ENCODE measurements around the gene CAPN5. TPM values are rescaled to one million over a fixed set of nuclear protein-coding genes. Genes with fewer than 3 reads are reported as not detected.

The CAPN5 gene
- total RNA-seq, 1 experiment from 2014 or later, result 10.4 TPM

DNA sequence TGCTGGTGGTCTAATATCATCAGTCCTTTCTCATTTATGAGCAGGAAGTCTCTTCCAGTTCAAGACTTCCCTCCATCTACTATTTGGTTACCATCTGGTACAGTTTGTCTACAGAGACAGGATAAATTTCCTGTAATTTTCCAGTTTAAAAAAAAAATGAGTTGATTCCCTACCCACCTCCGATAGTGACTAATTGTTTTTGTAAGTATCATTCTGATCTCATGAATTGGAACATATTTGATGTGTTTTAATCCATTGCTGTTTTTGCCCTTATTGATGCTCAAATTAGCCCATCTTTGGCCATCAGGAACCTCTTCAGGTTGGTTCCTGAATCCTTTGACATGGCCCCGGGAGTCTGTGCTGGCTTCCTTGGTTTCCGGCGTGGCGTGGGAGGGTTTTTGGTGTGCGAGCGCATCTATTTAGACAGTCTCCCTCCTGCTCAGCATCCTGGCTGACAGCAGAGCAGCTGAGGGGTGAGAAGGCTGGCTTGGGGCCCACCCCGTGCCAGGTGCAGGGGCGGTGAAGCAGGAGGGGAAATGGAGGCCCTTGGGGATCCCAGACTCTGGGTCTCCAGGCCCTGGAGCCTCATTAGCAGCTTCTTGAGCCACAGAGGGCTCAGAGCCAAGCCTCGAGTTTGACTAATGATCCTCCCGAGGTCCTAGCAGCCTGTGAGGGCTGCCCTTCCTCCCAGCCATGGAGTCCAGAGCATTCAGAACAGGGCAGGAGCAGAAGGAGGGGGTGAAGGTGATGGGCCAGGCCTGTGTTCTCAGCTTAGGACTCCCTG is 42.7 kb downstream of the CAPN5 start:
- no peak for DNase-seq (ENCODE audit: low read depth in 1 of 2, low spot score in 2 of 2)
- peaks cover 23% of the 10 kb centered on the region for H3K4me1 ChIP-seq (replicated peaks)
- no peak overlapping the region for H3K27ac ChIP-seq

DNA sequence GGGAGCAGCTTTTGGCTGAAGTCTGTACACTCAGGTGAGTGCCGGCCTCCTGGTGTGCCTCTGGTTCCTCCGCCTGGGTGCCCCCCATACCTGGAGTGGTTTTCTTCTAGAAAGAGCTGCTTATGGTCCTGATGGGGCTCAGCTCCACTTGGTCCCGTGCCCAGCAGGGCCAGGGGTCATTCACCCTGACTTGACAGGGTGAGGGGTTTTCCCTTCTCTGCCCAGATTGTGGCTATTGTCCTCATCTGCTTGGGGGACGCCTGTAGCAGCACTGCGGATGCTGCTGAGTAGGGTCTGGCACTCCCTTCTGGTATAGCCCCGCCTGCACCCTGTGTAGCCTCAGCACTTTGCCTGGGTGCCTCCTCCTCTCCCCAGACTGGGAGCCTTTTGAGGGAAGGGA is 44.1 kb downstream of the CAPN5 start:
- Histone ChIP-seq H3K4me3 (no peak overlapping the region), H3K27ac (no peak overlapping the region), H3K9me3 (replicated peaks) (no peaks in the 10 kb centered on the region), H3K4me1 (replicated peaks) (peaks cover 23% of the 10 kb centered on the region), H3K36me3 (peaks cover 4% of the 10 kb centered on the region; the same call in 1 of the 2 replicates), H3K27me3 (replicated peaks) (no peaks in the 10 kb centered on the region)
- no peak for DNase-seq (ENCODE audit: low read depth in 1 of 2, low spot score in 2 of 2)

More for the DNA sequence above, 42.7 kb downstream of the CAPN5 start:
- Histone ChIP-seq H3K36me3 (peaks cover 3% of the 10 kb centered on the region; the same call in 1 of the 2 replicates), H3K27me3 (replicated peaks) (no peaks in the 10 kb centered on the region), H3K4me3 (no peak overlapping the region), H3K9me3 (replicated peaks) (no peaks in the 10 kb centered on the region)

DNA sequence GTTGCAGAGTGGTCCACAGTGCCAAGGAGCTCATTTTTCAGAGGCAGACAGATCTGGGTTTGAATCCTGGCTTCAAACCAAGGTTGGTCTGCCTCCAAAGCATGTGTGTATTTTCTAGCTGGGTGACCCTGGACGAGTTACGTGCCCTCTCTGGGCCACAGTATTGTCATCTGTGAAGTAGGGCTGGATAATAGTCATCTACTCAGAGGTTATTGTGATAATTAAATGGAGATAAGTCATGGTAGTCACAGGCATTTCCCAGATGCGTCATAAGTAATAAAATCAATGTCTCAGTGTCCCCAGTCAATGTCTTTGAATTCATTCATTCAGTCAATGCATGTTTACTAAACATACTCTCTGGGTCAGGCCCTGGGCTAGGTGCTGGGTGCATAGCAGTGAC is 44.5 kb downstream of the CAPN5 start:
- Histone ChIP-seq H3K9me3 (replicated peaks) (no peaks in the 10 kb centered on the region), H3K4me3 (no peak overlapping the region), H3K4me1 (replicated peaks) (peaks cover 23% of the 10 kb centered on the region), H3K27ac (no peak overlapping the region), H3K27me3 (replicated peaks) (no peaks in the 10 kb centered on the region), H3K36me3 (peaks cover 4% of the 10 kb centered on the region; the same call in 1 of the 2 replicates)
- no peak for DNase-seq (ENCODE audit: low read depth in 1 of 2, low spot score in 2 of 2)

DNA sequence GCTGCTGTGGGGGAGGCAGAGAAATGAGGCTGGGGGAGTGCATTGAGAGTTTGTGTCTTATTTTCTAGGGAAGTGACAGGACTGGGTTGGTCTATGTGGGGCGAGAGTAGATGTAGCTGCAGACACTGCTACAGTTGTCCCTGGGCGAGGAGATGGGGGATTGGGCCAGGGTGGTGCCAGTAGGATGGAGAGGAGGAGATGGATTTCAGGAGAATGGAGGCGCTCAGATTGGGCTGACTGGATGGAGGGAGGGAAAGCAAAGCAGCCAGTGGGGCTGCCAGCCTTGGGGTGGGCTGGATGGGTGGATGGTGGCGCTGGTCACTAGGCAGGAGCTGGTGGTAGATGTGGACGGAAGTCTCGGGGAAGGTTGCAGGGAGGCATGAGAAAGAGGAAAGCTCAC is 45.2 kb downstream of the CAPN5 start:
- Histone ChIP-seq H3K9me3 (replicated peaks) (no peaks in the 10 kb centered on the region), H3K27me3 (replicated peaks) (no peaks in the 10 kb centered on the region), H3K4me3 (no peak overlapping the region), H3K27ac (no peak overlapping the region), H3K4me1 (replicated peaks) (peaks cover 23% of the 10 kb centered on the region), H3K36me3 (peaks cover 4% of the 10 kb centered on the region; the same call in 1 of the 2 replicates)
- DNase-seq (ENCODE audit: low read depth in 1 of 2, low spot score in 2 of 2), result no peak

DNA sequence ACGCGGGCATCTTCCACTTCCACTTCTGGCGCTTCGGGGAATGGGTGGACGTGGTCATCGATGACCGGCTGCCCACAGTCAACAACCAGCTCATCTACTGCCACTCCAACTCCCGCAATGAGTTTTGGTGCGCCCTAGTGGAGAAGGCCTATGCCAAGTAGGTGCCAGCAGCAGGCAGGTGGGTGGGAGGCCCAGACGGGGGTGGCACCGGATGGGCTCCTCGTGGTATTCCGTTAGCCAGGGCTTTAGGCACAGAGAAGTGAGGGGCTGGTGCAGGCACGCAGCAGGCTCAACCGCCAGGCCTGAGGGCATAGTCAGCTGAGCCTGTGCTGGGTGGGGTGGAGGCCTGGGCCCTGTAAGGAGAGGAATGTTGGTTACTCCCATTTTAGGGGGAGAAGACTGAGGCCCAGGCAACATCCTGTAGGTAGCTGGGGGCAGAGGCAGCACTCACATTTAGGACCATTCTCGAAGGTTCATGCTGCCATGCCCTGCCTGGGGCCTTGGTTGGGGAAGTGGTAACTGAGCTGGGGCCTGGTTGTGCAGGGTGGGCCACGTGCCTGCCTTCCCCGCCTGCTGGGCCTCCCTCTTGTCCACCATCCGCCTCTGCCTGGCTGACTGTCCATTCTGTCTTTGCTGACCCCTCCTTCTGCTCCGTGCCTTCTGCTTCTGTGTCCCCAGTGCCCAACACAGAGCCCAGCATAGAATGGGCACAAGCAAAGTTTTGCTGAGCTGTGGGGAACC is 46.0 kb downstream of the CAPN5 start:
- no peak for DNase-seq (ENCODE audit: low read depth in 1 of 2, low spot score in 2 of 2)
- no peak overlapping the region for H3K27ac ChIP-seq
- no peak overlapping the region for H3K4me3 ChIP-seq
- peaks cover 15% of the 10 kb centered on the region for H3K4me1 ChIP-seq (replicated peaks)
- H3K9me3 ChIP-seq (replicated peaks), result no peaks in the 10 kb centered on the region
- H3K36me3 ChIP-seq, result peaks cover 4% of the 10 kb centered on the region; the same call in 1 of the 2 replicates
- no peaks in the 10 kb centered on the region for H3K27me3 ChIP-seq (replicated peaks)

DNA sequence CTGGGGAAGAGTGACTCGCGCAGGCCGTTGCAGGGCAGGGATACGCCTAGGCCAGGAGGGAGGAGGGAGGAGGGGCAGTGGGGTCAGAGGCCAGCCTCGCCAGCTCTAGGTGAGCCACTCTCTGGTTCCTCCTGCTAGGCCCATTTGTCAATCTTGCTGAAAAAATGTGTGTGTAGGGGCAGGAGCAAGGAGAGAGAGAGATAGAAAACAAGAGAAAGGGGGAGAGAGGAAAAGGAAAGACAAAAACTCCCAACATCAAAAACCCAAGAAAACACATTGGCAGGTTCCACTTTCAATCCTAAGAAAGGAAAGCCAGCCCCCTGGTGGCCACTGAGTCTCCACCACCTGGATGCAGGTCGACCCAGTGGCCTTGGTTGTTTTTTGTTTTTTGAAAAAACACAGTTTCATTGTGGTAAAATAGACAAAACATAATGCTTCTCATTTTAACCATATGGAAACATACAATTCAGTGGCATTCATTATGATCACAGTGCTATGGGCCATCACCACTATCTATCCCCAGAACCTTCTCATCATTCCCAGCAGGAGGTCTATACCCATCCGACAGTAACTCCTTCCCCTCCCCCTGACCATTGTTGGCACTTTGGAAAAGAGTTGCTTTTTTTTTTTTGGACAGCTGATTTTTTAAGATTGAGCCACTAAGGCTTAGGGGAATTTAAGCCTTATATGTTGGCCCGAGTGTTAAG is 46.8 kb downstream of the CAPN5 start:
- Histone ChIP-seq H3K36me3 (peaks cover 4% of the 10 kb centered on the region; the same call in 1 of the 2 replicates), H3K27me3 (replicated peaks) (no peaks in the 10 kb centered on the region), H3K4me1 (replicated peaks) (peaks cover 9% of the 10 kb centered on the region; the same call in 1 of the 2 replicates), H3K27ac (no peak overlapping the region), H3K9me3 (replicated peaks) (no peaks in the 10 kb centered on the region), H3K4me3 (no peak overlapping the region)
- no peak for DNase-seq (ENCODE audit: low read depth in 1 of 2, low spot score in 2 of 2)

DNA sequence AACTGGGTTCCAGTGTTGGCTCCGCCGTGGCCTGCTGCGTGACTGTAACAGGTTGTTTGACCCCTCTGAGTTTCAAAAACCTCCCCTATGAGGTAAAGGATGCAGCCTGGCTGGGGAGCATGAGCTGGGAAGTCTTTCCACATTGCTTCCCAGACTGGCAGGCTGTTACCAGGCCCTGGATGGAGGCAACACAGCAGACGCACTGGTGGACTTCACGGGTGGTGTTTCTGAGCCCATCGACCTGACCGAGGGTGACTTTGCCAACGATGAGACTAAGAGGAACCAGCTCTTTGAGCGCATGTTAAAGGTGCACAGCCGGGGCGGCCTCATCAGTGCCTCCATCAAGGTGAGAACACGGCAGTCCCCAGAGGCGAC is 47.3 kb downstream of the CAPN5 start:
- peaks cover 4% of the 10 kb centered on the region; the same call in 1 of the 2 replicates for H3K36me3 ChIP-seq
- no peak overlapping the region for H3K4me3 ChIP-seq
- no peak overlapping the region for H3K27ac ChIP-seq
- no peaks in the 10 kb centered on the region for H3K27me3 ChIP-seq (replicated peaks)
- no peak for DNase-seq (ENCODE audit: low read depth in 1 of 2, low spot score in 2 of 2)
- peaks cover 7% of the 10 kb centered on the region; the same call in 1 of the 2 replicates for H3K4me1 ChIP-seq (replicated peaks)
- no peaks in the 10 kb centered on the region for H3K9me3 ChIP-seq (replicated peaks)

DNA sequence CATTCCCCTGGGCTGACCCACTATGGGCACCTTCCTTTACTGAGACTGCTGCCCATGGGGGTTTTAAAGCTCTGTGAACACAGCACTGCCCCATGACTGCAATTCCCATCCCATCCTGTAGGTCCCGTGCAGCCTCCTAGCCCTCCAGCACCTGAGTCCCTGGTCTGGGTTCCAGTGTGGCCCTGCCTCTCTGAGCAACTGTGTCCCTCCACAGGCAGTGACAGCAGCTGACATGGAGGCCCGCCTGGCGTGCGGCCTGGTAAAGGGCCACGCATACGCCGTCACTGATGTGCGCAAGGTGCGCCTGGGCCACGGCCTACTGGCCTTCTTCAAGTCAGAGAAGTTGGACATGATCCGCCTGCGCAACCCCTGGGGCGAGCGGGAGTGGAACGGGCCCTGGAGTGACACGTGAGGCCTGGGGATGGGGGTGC is 48.4 kb downstream of the CAPN5 start:
- Histone ChIP-seq H3K36me3 (peaks cover 4% of the 10 kb centered on the region; the same call in 1 of the 2 replicates), H3K4me1 (replicated peaks) (no peaks in the 10 kb centered on the region), H3K27me3 (replicated peaks) (no peaks in the 10 kb centered on the region), H3K27ac (no peak overlapping the region), H3K9me3 (replicated peaks) (no peaks in the 10 kb centered on the region), H3K4me3 (no peak overlapping the region)
- no peak for DNase-seq (ENCODE audit: low read depth in 1 of 2, low spot score in 2 of 2)

DNA sequence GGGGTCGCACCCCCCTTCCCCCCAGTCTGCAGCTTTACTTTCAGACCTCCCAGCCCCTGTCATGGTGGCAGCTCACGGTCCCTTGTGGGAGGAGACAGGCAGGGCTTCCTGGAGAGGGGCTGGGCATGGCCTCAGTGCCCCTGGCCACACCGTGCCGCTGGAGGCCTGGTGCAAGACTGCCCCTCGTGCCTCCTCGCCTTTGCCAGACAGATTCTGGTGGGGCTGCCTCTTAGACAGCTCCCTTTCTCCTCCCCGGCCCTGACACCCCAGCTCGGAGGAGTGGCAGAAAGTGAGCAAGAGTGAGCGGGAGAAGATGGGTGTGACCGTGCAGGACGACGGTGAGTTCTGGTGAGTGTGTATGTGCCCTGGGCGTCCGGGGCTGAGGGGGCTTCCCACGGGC is 49.2 kb downstream of the CAPN5 start:
- no peaks in the 10 kb centered on the region for H3K4me1 ChIP-seq (replicated peaks)
- H3K4me3 ChIP-seq, result no peak overlapping the region
- DNase-seq (ENCODE audit: low read depth in 1 of 2, low spot score in 2 of 2), result no peak
- H3K27ac ChIP-seq, result no peak overlapping the region
- H3K9me3 ChIP-seq (replicated peaks), result no peaks in the 10 kb centered on the region
- no peaks in the 10 kb centered on the region for H3K27me3 ChIP-seq (replicated peaks)
- peaks cover 4% of the 10 kb centered on the region; the same call in 1 of the 2 replicates for H3K36me3 ChIP-seq

DNA sequence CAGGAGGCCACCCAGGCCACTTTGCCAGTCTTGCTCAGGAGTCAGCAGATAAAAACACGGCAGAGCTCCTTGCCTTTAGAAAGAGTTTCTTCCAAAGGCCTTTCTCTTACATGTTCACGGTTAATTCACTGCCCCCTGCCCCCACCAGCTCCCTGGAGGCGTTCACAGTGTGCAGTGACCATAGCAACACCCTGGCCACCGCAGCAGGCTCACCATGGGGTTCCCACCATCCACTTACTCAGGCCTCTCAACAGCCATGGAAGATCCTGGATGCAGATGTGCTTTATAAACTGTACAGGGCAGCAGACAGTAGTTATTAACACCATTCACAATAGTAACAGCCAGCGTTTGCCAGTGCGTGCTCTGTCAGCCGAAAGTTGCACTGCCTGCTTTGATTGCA is 50.7 kb downstream of the CAPN5 start:
- no peak for DNase-seq (ENCODE audit: low read depth in 1 of 2, low spot score in 2 of 2)
- Histone ChIP-seq H3K27me3 (replicated peaks) (no peaks in the 10 kb centered on the region), H3K9me3 (replicated peaks) (no peaks in the 10 kb centered on the region), H3K27ac (no peak overlapping the region), H3K36me3 (peaks cover 4% of the 10 kb centered on the region; the same call in 1 of the 2 replicates), H3K4me1 (replicated peaks) (no peaks in the 10 kb centered on the region), H3K4me3 (no peak overlapping the region)

DNA sequence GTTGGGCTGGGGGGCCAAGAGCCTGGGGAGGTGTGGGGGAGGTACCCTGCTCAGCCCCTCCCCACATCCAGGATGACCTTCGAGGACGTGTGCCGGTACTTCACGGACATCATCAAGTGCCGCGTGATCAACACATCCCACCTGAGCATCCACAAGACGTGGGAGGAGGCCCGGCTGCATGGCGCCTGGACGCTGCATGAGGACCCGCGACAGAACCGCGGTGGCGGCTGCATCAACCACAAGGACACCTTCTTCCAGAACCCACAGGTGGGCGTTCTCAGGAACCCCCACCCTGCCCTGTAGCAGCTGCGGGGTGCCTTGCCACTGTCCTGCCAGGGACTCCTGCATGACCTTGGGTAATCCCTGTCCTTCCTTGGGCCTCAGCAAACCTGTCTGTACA is 51.3 kb downstream of the CAPN5 start:
- no peak for DNase-seq (ENCODE audit: low read depth in 1 of 2, low spot score in 2 of 2)
- Histone ChIP-seq H3K9me3 (replicated peaks) (no peaks in the 10 kb centered on the region), H3K27me3 (replicated peaks) (no peaks in the 10 kb centered on the region), H3K36me3 (peaks cover 4% of the 10 kb centered on the region; the same call in 1 of the 2 replicates), H3K4me3 (no peak overlapping the region), H3K27ac (no peak overlapping the region), H3K4me1 (replicated peaks) (no peaks in the 10 kb centered on the region)

DNA sequence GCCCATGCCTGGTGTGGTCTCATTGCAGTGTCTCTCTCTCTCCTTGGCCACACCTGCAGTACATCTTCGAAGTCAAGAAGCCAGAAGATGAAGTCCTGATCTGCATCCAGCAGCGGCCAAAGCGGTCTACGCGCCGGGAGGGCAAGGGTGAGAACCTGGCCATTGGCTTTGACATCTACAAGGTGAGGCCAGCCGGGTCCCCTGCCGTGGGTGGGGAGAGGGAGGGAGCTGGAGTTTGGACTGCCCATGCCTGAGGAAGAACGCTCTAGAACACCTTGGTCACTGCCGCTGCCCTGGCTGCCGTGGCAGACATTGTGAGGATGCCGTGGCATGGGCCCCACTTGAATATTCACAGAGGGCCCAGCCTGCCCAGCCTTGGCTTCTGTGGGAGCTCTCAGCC is 52.2 kb downstream of the CAPN5 start:
- no peak overlapping the region for H3K27ac ChIP-seq

DNA sequence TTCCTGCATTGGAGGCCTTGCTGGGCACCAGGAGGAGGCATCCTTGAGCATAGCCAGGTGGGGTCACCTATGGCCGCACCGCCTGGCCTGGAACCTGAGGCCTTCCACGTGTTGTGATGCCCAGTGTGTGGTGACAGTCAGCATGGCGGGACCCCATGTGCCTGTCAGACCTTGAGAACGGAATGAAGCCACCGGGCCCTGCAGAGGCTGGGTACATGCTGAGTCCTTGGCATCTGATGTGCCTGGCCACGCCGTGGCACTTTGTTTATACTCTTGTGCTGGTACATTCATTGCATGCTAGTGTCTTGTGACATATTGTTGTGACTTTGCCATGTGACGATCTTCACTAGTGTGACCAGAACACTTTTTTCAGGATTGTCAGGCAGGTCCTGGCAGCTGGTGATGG is 52.8 kb downstream of the CAPN5 start:
- no peaks in the 10 kb centered on the region for H3K27me3 ChIP-seq (replicated peaks)
- H3K27ac ChIP-seq, result no peak overlapping the region
- H3K4me1 ChIP-seq (replicated peaks), result no peaks in the 10 kb centered on the region
- DNase-seq (ENCODE audit: low read depth in 1 of 2, low spot score in 2 of 2), result no peak
- no peaks in the 10 kb centered on the region; the same call in 1 of the 2 replicates for H3K36me3 ChIP-seq
- H3K4me3 ChIP-seq, result no peak overlapping the region
- H3K9me3 ChIP-seq (replicated peaks), result no peaks in the 10 kb centered on the region

More for the DNA sequence above, 52.2 kb downstream of the CAPN5 start:
- Histone ChIP-seq H3K27me3 (replicated peaks) (no peaks in the 10 kb centered on the region), H3K4me1 (replicated peaks) (no peaks in the 10 kb centered on the region), H3K9me3 (replicated peaks) (no peaks in the 10 kb centered on the region), H3K36me3 (peaks cover 4% of the 10 kb centered on the region; the same call in 1 of the 2 replicates), H3K4me3 (no peak overlapping the region)
- DNase-seq (ENCODE audit: low read depth in 1 of 2, low spot score in 2 of 2), result no peak
